B cell (primary cell): ENCODE measurements around the gene WFDC2. TPM values are rescaled to one million over a fixed set of nuclear protein-coding genes. Genes with fewer than 3 reads are reported as not detected.

ENCODE experiments used
- ATAC-seq: fragments of 200-7000 bp; cut with Tn5 transposase; one replicate; pipeline ENCODE4 v1.10.0; 2021; ENCODE audit warnings: low read depth, mild to moderate bottlenecking, moderate number of reproducible peaks, moderate library complexity
- CTCF ChIA-PET: fragments of 350-600 bp; sonication (Branson Sonifier 250); formaldehyde crosslinking; loops from one replicate; lab custom pipeline; 2021; ENCODE audit warnings: antibody characterized with exemption, inconsistent platforms; lab: Charles Lee
- POLR2A ChIA-PET: fragments of 350-600 bp; sonication (Branson Sonifier 250); formaldehyde crosslinking; loops from one replicate; lab custom pipeline; 2021; ENCODE audit warnings: antibody characterized with exemption; lab: Charles Lee
- DNase-seq: peaks from one replicate; pipeline ENCODE4 v3.0.0; 2013
- H2AFZ ChIP-seq: 2 replicates; pipeline ENCODE4 v1.6.1; 2012; ENCODE audit warnings: mild to moderate bottlenecking, low read depth, low read length; ENCODE audit not compliant: insufficient read depth, poor library complexity, severe bottlenecking
- H3K27ac ChIP-seq, 2 donors: 1 replicate in 1 of 2; 2 replicates in 1 of 2; pipeline ENCODE4 v1.5.1; 2012 to 2013; ENCODE audit warnings: low read length in 2 of 2, mild to moderate bottlenecking in 2 of 2, moderate library complexity in 1 of 2
- H3K27me3 ChIP-seq, 4 experiments: fragments of 200-600 bp in 1 of 4; sonication (generic) in 1 of 4; replicated peaks in 1 of 4; 1 replicate in 2 of 4; 2 replicates in 2 of 4; pipeline versions ENCODE4 v1.6.1 to v1.7.0; 2013 to 2016; ENCODE audit warnings: low read length in 3 of 4, mild to moderate bottlenecking in 2 of 4, mixed read lengths in 1 of 4, moderate library complexity in 1 of 4; ENCODE audit not compliant: insufficient read depth in 4 of 4, control insufficient read depth in 3 of 4; ENCODE audit errors: control extremely low read depth in 1 of 4
- H3K36me3 ChIP-seq, 2 experiments: replicated peaks in 1 of 2; 1 replicate in 1 of 2; 2 replicates in 1 of 2; pipeline versions ENCODE4 v1.6.1 to v1.7.1; 2013; ENCODE audit warnings: low read length in 1 of 2; ENCODE audit not compliant: insufficient read depth in 2 of 2, control insufficient read depth in 1 of 2; ENCODE audit errors: control extremely low read depth in 1 of 2, extremely low read depth in 1 of 2
- H3K4me1 ChIP-seq, 2 donors: fragments of 200-600 bp in 1 of 2; sonication (generic) in 1 of 2; 1 replicate in 1 of 2; 2 replicates in 1 of 2; pipeline versions ENCODE4 v1.5.1 to v1.6.1; 2013 to 2017; ENCODE audit warnings: low read length in 2 of 2; ENCODE audit not compliant: control insufficient read depth in 2 of 2, insufficient read depth in 2 of 2
- H3K4me2 ChIP-seq: replicated peaks from 2 replicates; pipeline ENCODE3; 2012; ENCODE audit warnings: mild to moderate bottlenecking, low read depth, low read length; ENCODE audit not compliant: poor library complexity, severe bottlenecking
- H3K4me3 ChIP-seq, 5 experiments: fragments of 200-600 bp in 1 of 5; sonication (generic) in 1 of 5; 1 replicate in 3 of 5; 2 replicates in 2 of 5; pipeline versions ENCODE4 v1.5.1 to v1.7.0; 2011 to 2016; ENCODE audit warnings: low read length in 4 of 5, mild to moderate bottlenecking in 4 of 5, low read depth in 2 of 5, control low read depth in 1 of 5, moderate library complexity in 1 of 5; ENCODE audit not compliant: insufficient read depth in 1 of 5; ENCODE audit errors: control extremely low read depth in 1 of 5, extremely low read depth in 1 of 5
- H3K79me2 ChIP-seq: fragments of 200-600 bp; sonication (generic); one replicate; pipeline ENCODE4 v1.6.0; 2016; ENCODE audit warnings: low read length; ENCODE audit not compliant: control insufficient read depth, insufficient read depth
- H3K9ac ChIP-seq: fragments of 200-600 bp; sonication (generic); 2 replicates; pipeline ENCODE4 v1.6.1; 2017; ENCODE audit warnings: mild to moderate bottlenecking, low read length, moderate library complexity
- H3K9me3 ChIP-seq, 3 donors: one replicate each; pipeline versions ENCODE4 v1.6.1 to v1.7.1; 2013; ENCODE audit warnings: low read length in 2 of 3; ENCODE audit not compliant: control insufficient read depth in 2 of 3, insufficient read depth in 1 of 3; ENCODE audit errors: control extremely low read depth in 1 of 3
- H4K20me1 ChIP-seq: 2 replicates; pipeline ENCODE4 v1.6.0; 2012; ENCODE audit warnings: mild to moderate bottlenecking, low read length; ENCODE audit not compliant: insufficient read depth, control insufficient read depth, poor library complexity, severe bottlenecking
- H3K27ac Mint-ChIP-seq: one replicate; pipeline ENCODE4 v1.8.0; 2021; ENCODE audit warnings: mixed read lengths
- H3K27me3 Mint-ChIP-seq: one replicate; pipeline ENCODE4 v1.8.0; 2021; ENCODE audit warnings: mixed read lengths
- H3K4me1 Mint-ChIP-seq: one replicate; pipeline ENCODE4 v1.8.0; 2021; ENCODE audit warnings: mixed read lengths
- H3K4me3 Mint-ChIP-seq: one replicate; pipeline ENCODE4 v1.8.0; 2021; ENCODE audit warnings: mixed read lengths
- H3K9me3 Mint-ChIP-seq: one replicate; pipeline ENCODE4 v1.8.0; 2022; ENCODE audit warnings: mixed read lengths; ENCODE audit not compliant: insufficient read depth
- EZH2 ChIP-seq: IDR thresholded peaks from 2 replicates; pipeline ENCODE4 v1.6.1; 2012; ENCODE audit warnings: borderline replicate concordance, low read depth, mild to moderate bottlenecking, moderate library complexity, low read length; ENCODE audit not compliant: insufficient read depth, poor library complexity, severe bottlenecking
- WGBS: methylation state at CpG from one replicate; pipeline ENCODE4 v1.1.5; 2013; ENCODE audit warnings: missing lambda C conversion rate; ENCODE audit not compliant: insufficient coverage; 5-methylcytosine and 5-hydroxymethylcytosine counted together
- intact Hi-C: fragments of 100-400 bp; cut with micrococcal nuclease; formaldehyde crosslinking; loops from one replicate; pipeline ENCODE4 v1.10.0; 2022
- polyA plus RNA-seq: library from polyadenylated mRNA; depleted of rRNA; stranded (reverse); fragments of >200 nt; gene quantifications from 2 replicates; pipeline ENCODE4 v1.2.3, GENCODE V29; 2012
- total RNA-seq, 2 donors: library from RNA; stranded (reverse); fragments of 120-200 nt in 1 of 2; gene quantifications; 1 replicate in 1 of 2; 2 replicates in 1 of 2; pipeline versions ENCODE4 v1.2.3 to v1.2.4, GENCODE V29; 2013 to 2022
- TF ChIP-seq, protein P1 (sequence below): fragments of 200-600 bp; IDR thresholded peaks from one replicate; pipeline ENCODE4 v1.8.0; 2022; ENCODE audit warnings: antibody characterized with exemption, mild to moderate bottlenecking

The WFDC2 gene
- total and polyA plus RNA-seq, 2 donors (not counting 1 experiment from before 2014, with no cell fraction given): 0.81 TPM; not detected in 1

DNA sequence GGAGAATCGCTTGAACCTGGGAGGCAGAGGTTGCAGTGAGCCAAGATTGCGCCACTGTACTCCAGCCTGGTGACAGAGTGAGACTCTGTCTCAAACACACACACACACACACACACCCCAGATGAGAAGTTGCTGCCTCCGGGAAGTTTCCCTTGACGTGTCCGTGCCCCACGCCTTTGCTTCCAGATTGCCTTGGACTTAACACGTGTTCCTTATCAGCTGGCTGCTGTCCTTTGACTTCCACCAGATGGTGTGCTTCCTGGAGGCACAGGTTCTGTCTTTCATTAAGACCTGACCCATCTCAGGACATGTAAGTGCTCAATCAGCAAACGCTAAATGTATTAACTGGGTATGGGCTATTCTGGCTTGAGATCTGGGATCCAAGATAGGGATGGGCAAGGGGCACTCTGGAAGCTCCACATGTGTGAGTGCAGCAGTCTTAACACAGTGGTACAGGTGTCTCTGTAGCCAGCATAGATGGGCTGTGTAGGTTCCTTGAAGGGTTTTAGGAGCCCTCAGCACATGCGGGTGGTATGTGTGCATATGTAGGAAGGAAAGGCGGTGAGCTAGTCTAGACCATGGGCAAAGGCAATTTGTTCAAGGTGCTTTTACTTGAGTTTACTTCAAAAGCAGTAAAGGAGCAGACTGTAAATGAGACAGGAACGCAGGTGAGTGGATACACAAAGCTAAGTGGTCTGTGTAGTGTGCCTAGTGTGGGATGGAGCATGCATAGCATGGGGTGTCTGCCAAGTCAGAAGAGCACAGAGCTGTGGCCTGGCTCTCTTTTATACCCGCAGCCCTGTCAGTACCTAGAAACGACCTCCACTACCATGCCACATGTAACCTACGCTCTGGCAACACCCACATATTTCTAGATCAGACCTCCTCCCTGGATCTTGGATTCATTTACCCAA is 42.1 kb upstream of the WFDC2 start:
- Histone ChIP-seq H3K27me3 (no peaks in the 10 kb centered on the region), H3K79me2 (no peaks in the 10 kb centered on the region), H3K4me1 (peaks cover 9 to 12% of the 10 kb centered on the region in 2 donors), H3K4me3 (no peak overlapping the region), H4K20me1 (no peaks in the 10 kb centered on the region), H3K9me3 (peaks cover 0 to 4% (median 2%) of the 10 kb centered on the region in 3 donors), H3K27ac (no peak overlapping the region), H3K4me2 (no peak overlapping the region), H2AFZ (no peak overlapping the region), H3K36me3 (peaks cover 6 to 39% of the 10 kb centered on the region in 2 experiments), H3K9ac (no peak overlapping the region)
- TF ChIP-seq EZH2: no peak
- TF ChIP-seq, protein P1, sequence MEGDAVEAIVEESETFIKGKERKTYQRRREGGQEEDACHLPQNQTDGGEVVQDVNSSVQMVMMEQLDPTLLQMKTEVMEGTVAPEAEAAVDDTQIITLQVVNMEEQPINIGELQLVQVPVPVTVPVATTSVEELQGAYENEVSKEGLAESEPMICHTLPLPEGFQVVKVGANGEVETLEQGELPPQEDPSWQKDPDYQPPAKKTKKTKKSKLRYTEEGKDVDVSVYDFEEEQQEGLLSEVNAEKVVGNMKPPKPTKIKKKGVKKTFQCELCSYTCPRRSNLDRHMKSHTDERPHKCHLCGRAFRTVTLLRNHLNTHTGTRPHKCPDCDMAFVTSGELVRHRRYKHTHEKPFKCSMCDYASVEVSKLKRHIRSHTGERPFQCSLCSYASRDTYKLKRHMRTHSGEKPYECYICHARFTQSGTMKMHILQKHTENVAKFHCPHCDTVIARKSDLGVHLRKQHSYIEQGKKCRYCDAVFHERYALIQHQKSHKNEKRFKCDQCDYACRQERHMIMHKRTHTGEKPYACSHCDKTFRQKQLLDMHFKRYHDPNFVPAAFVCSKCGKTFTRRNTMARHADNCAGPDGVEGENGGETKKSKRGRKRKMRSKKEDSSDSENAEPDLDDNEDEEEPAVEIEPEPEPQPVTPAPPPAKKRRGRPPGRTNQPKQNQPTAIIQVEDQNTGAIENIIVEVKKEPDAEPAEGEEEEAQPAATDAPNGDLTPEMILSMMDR: no peak
- peak overlapping the region; percentile 27 for H3K27ac Mint-ChIP-seq
- peaks cover 11% of the 10 kb centered on the region for H3K4me1 Mint-ChIP-seq
- no peaks in the 10 kb centered on the region for H3K27me3 Mint-ChIP-seq
- no peak for DNase-seq
- ATAC-seq: no peak
- POLR2A ChIA-PET: no interaction called here
- CTCF ChIA-PET: interaction anchor here (1.4 to 15.7 kb wide), 3 partner anchors 9 to 58 kb away, joined by 3 to 814 read pairs (median 6); partner anchors contain the start of genes SYS1 and TP53TG5
- intact Hi-C loops: no loop called here
- no peaks in the 10 kb centered on the region for H3K9me3 Mint-ChIP-seq
- 96% methylated on average over 14 of the region's 14 CpGs for WGBS
- no peak overlapping the region for H3K4me3 Mint-ChIP-seq

DNA sequence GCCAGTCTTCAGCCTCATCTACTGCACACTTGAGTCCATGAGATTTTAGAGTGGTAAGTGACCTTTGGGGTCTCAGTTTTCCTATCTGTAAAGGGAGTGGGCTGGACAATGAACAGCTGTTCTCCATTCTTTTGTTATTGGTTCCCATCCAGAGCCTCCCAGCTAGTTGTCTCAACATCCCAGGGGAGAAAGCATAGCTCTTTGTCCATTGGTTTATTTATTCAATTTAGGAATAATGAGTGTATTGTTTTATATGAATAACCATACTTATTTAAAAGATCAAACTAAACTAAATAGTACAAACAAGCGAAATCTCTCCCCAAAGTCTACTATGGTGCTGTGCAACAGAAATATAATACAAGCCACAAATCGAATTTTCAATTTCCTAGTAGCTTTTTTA is 39.9 kb upstream of the WFDC2 start:
- Histone ChIP-seq H4K20me1 (no peaks in the 10 kb centered on the region), H2AFZ (no peak overlapping the region), H3K79me2 (no peaks in the 10 kb centered on the region), H3K9ac (no peak overlapping the region), H3K9me3 (peaks cover 0 to 4% (median 2%) of the 10 kb centered on the region in 3 donors), H3K4me3 (no peak overlapping the region), H3K27me3 (no peaks in the 10 kb centered on the region), H3K36me3 (peaks cover 1 to 22% of the 10 kb centered on the region in 2 experiments), H3K4me2 (no peak overlapping the region), H3K4me1 (peaks cover 19 to 22% of the 10 kb centered on the region in 2 donors), H3K27ac (no peak overlapping the region)
- TF ChIP-seq EZH2: no peak
- TF ChIP-seq, protein P1: no peak
- CTCF ChIA-PET: interaction anchor here (0.9 to 15.7 kb wide), 5 partner anchors 8 to 111 kb away, joined by 3 to 814 read pairs (median 4); partner anchors contain the start of genes SYS1 and TP53TG5
- Mint-ChIP-seq H3K9me3 (peaks cover 2% of the 10 kb centered on the region), H3K27me3 (no peaks in the 10 kb centered on the region), H3K4me3 (no peak overlapping the region), H3K4me1 (peaks cover 22% of the 10 kb centered on the region), H3K27ac (no peak overlapping the region)
- ATAC-seq: no peak
- intact Hi-C loops: no loop called here
- no CpG with 5 or more reads among the region's 2 CpGs for WGBS
- POLR2A ChIA-PET: interaction anchor here (0.7 kb wide), 1 partner anchor 109 kb away, joined by 5 read pairs; no protein-coding TSS in a partner anchor
- no peak for DNase-seq
